AG09309 (cell line): Measurements from ENCODE around the gene TP53I13.

Experiments
- DNase-seq: peaks from one replicate; pipeline ENCODE4 v3.0.0-alpha.2; 2010; ENCODE audit warnings: low read depth
- H3K4me3 ChIP-seq: 2 replicates; pipeline ENCODE4 v1.5.1; 2011; ENCODE audit warnings: mild to moderate bottlenecking, low read depth, low read length, moderate library complexity; ENCODE audit not compliant: control insufficient read depth
- CTCF ChIP-seq: IDR thresholded peaks from 2 replicates; pipeline ENCODE4 v1.5.1; 2011; ENCODE audit warnings: mild to moderate bottlenecking, low read depth, low read length, inconsistent platforms; ENCODE audit not compliant: insufficient read depth, control insufficient read depth; ENCODE audit errors: missing control alignments

The TP53I13 gene

GRCh38 chr17:29582254-29582765 lies 13.8 kb downstream of the TP53I13 start:
- H3K4me3 ChIP-seq, result no peak overlapping the region
- DNase-seq, result no peak
- TF ChIP-seq CTCF, result no peak

- DNase-seq, result no peak
- no peak overlapping the region for H3K4me3 ChIP-seq
- TF ChIP-seq CTCF, result no peak
These were observed 14.3 kb downstream of the TP53I13 start for GRCh38 chr17:29582772-29583171.

GRCh38 chr17:29583324-29584248 lies 15.1 kb downstream of the TP53I13 start:
- no peak overlapping the region for H3K4me3 ChIP-seq
- no peak for DNase-seq
- no peak for TF ChIP-seq CTCF

DNA sequence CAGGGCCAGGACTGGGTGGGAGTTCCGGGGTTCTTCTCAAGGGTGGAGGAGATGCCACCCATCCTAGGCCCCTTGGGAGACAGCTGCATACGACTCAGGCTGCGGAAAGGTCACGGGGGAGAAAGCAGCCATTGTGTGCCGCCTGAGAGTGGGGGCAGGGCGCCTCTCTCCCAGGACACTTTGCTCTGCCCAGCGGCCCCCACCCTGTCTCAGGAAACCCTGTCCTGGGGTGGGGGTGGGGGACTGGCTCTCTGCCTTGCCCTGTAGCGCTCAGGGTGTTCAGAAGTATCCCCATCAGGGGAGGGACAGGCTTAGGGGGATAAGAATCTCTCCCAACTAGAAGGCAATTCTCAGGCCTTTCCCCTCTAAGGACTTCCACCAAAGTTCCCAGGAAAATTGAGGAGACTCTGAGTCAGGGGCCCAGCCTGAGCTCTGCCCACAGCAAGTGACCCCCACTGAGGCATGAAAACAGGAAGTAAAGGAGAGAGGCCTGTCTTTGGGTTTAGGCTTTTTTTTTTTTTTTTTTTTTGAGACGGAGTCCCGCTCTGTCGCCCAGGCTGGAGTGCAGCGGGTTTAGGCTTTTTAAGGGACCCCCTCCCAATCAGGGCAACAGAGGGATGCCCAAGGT lies 16.1 kb downstream of the TP53I13 start:
- H3K4me3 ChIP-seq, result no peak overlapping the region
- TF ChIP-seq CTCF, result no peak
- no peak for DNase-seq

GRCh38 chr17:29585080-29585751 lies 16.7 kb downstream of the TP53I13 start:
- TF ChIP-seq CTCF, result peak; percentile 46
- no peak overlapping the region for H3K4me3 ChIP-seq
- DNase-seq, result no peak

GRCh38 chr17:29586676-29587469 lies 18.4 kb downstream of the TP53I13 start:
- H3K4me3 ChIP-seq, result no peak overlapping the region
- TF ChIP-seq CTCF, result no peak
- DNase-seq, result no peak
